ENCODE data around the gene ZNF787. TPM values are rescaled to one million over a fixed set of nuclear protein-coding genes. Genes with fewer than 3 reads are reported as not detected.

Gene ZNF787
- total and polyA plus RNA-seq, 2 of the 8 experiments (the other 6 are each of a cell fraction or from before 2014, with no cell fraction given) = 19.7 to 56.0 TPM

DNA sequence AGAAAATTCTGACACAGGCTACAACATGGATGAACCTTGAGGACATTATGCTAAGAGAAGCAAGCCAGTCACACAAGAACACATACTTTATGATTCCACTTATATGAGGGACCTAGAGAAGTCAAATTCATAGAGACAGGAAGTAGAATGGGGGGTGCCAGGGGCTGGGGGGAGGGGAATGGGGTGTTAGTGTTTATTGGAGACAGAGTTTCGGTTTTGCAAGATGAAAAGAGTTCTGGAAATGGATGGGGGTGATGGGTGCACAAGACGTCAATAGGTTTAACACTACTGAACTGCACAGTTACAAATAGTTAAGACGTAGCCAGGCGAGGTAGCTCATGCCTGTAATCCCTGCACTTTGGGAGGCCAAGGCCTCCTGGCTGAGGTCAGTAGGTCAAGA lies 3.5 kb upstream of the ZNF787 start (continued):
- TF ChIP-seq EZH2 (IDR thresholded peaks at IDR 0.05; ENCODE audit: low read depth, low read length, severe bottlenecking) (no peak), CBX5 (IDR thresholded peaks at IDR 0.05; ENCODE audit: low read depth, low read length) (no peak), GABPA (IDR thresholded peaks at IDR 0.05; ENCODE audit: borderline replicate concordance, insufficient read depth, low read length) (no peak), RNF2 (IDR thresholded peaks at IDR 0.05; ENCODE audit: borderline replicate concordance, low read depth, low read length, missing control alignments, poor library complexity, severe bottlenecking) (no peak)
- TF ChIP-seq, protein P1, sequence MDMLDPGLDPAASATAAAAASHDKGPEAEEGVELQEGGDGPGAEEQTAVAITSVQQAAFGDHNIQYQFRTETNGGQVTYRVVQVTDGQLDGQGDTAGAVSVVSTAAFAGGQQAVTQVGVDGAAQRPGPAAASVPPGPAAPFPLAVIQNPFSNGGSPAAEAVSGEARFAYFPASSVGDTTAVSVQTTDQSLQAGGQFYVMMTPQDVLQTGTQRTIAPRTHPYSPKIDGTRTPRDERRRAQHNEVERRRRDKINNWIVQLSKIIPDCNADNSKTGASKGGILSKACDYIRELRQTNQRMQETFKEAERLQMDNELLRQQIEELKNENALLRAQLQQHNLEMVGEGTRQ (IDR thresholded peaks at IDR 0.05; ENCODE audit: low read length) = no peak

Data from H1 (cell line).